ENCODE data around the gene MYPN.
"Not testable (repeated sequence)": the region's sequence is repeated elsewhere in the genome, so short reads cannot be mapped to it uniquely, and the experiment has no call there.

- TF ChIP-seq, protein P1, sequence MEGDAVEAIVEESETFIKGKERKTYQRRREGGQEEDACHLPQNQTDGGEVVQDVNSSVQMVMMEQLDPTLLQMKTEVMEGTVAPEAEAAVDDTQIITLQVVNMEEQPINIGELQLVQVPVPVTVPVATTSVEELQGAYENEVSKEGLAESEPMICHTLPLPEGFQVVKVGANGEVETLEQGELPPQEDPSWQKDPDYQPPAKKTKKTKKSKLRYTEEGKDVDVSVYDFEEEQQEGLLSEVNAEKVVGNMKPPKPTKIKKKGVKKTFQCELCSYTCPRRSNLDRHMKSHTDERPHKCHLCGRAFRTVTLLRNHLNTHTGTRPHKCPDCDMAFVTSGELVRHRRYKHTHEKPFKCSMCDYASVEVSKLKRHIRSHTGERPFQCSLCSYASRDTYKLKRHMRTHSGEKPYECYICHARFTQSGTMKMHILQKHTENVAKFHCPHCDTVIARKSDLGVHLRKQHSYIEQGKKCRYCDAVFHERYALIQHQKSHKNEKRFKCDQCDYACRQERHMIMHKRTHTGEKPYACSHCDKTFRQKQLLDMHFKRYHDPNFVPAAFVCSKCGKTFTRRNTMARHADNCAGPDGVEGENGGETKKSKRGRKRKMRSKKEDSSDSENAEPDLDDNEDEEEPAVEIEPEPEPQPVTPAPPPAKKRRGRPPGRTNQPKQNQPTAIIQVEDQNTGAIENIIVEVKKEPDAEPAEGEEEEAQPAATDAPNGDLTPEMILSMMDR (IDR thresholded peaks at IDR 0.05): not testable (repeated sequence)
- not testable (repeated sequence) for TF ChIP-seq POLR2A (IDR thresholded peaks at IDR 0.05)
These were observed 86.5 kb downstream of the MYPN start for GRCh38 chr10:68195776-68196175.
